H9 (cell line): Measurements from ENCODE around the gene MOB4. TPM values are rescaled to one million over a fixed set of nuclear protein-coding genes. Genes with fewer than 3 reads are reported as not detected.

Experiments used
- DNase-seq: peaks from one replicate; pipeline ENCODE4 v3.0.0-alpha.2; 2017
- H2AFZ ChIP-seq: one replicate; pipeline ENCODE4 v1.6.1; 2013; ENCODE audit warnings: mild to moderate bottlenecking, low read length, control low read depth, moderate library complexity
- H2AK5ac ChIP-seq: 2 replicates; pipeline ENCODE4 v1.6.1; 2013; ENCODE audit warnings: low read length, control low read depth, mixed read lengths; ENCODE audit not compliant: insufficient read length
- H2BK120ac ChIP-seq: one replicate; pipeline ENCODE4 v1.6.1; 2013; ENCODE audit warnings: low read depth, mild to moderate bottlenecking, low read length, control low read depth, inconsistent platforms; ENCODE audit not compliant: poor library complexity, severe bottlenecking
- H2BK12ac ChIP-seq: 2 replicates; pipeline ENCODE4 v1.6.1; 2013; ENCODE audit warnings: low read length, control low read depth, mixed read lengths, low read depth; ENCODE audit not compliant: insufficient read length
- H2BK15ac ChIP-seq: 2 replicates; pipeline ENCODE4 v1.6.1; 2013; ENCODE audit warnings: low read depth, low read length, control low read depth
- H2BK20ac ChIP-seq: one replicate; pipeline ENCODE4 v1.6.1; 2013; ENCODE audit warnings: low read depth, mild to moderate bottlenecking, low read length, control low read depth, inconsistent platforms; ENCODE audit not compliant: poor library complexity, severe bottlenecking
- H2BK5ac ChIP-seq: 2 replicates; pipeline ENCODE4 v1.6.1; 2013; ENCODE audit warnings: low read length, control low read depth, mixed read lengths; ENCODE audit not compliant: insufficient read length
- H3K14ac ChIP-seq: 2 replicates; pipeline ENCODE4 v1.6.1; 2013; ENCODE audit warnings: low read length, control low read depth; ENCODE audit not compliant: insufficient read depth
- H3K18ac ChIP-seq: 2 replicates; pipeline ENCODE4 v1.6.1; 2013; ENCODE audit warnings: low read depth, mild to moderate bottlenecking, mixed read lengths, low read length, control low read depth; ENCODE audit not compliant: insufficient read length
- H3K23ac ChIP-seq: 2 replicates; pipeline ENCODE4 v1.6.1; 2013; ENCODE audit warnings: low read length, control low read depth, mixed read lengths, low read depth; ENCODE audit not compliant: insufficient read length
- H3K23me2 ChIP-seq: 2 replicates; pipeline ENCODE4 v1.6.1; 2013; ENCODE audit warnings: low read depth, mild to moderate bottlenecking, mixed read lengths, low read length, control low read depth; ENCODE audit not compliant: insufficient read length, poor library complexity, severe bottlenecking
- H3K27ac ChIP-seq: 2 replicates; pipeline ENCODE4 v1.5.1; 2013; ENCODE audit warnings: low read length, control low read depth, mixed read lengths, low read depth; ENCODE audit not compliant: insufficient read length
- H3K27me3 ChIP-seq: 2 replicates; pipeline ENCODE4 v1.6.1; 2013; ENCODE audit warnings: low read length, control low read depth, inconsistent platforms; ENCODE audit not compliant: insufficient read depth
- H3K4ac ChIP-seq: 2 replicates; pipeline ENCODE4 v1.6.1; 2013; ENCODE audit warnings: low read depth, mild to moderate bottlenecking, control low read depth, inconsistent platforms, low read length, moderate library complexity
- H3K4me1 ChIP-seq: 2 replicates; pipeline ENCODE4 v1.6.1; 2013; ENCODE audit warnings: low read length, control low read depth, inconsistent platforms; ENCODE audit not compliant: insufficient read depth
- H3K4me2 ChIP-seq: 2 replicates; pipeline ENCODE4 v1.6.1; 2013; ENCODE audit warnings: low read length, control low read depth, mixed read lengths; ENCODE audit not compliant: insufficient read length, insufficient read depth
- H3K56ac ChIP-seq: 2 replicates; pipeline ENCODE4 v1.6.1; 2013; ENCODE audit warnings: low read depth, mild to moderate bottlenecking, mixed read lengths, low read length, control low read depth; ENCODE audit not compliant: insufficient read length
- H3K79me1 ChIP-seq: 2 replicates; pipeline ENCODE4 v1.6.1; 2013; ENCODE audit warnings: low read depth, mild to moderate bottlenecking, moderate library complexity, low read length, control low read depth, inconsistent platforms; ENCODE audit not compliant: insufficient read depth, poor library complexity, severe bottlenecking
- H3K79me2 ChIP-seq: 2 replicates; pipeline ENCODE4 v1.6.1; 2013; ENCODE audit warnings: low read length, control low read depth, inconsistent platforms; ENCODE audit not compliant: insufficient read depth
- H3K9ac ChIP-seq: 2 replicates; pipeline ENCODE4 v1.6.1; 2013; ENCODE audit warnings: low read length, control low read depth, mixed read lengths; ENCODE audit not compliant: insufficient read length; ENCODE audit errors: extremely low read depth
- H3K9me3 ChIP-seq: one replicate; pipeline ENCODE4 v1.6.1; 2013; ENCODE audit warnings: low read depth, low read length, inconsistent platforms; ENCODE audit not compliant: control insufficient read depth
- H3T11ph ChIP-seq: one replicate; pipeline ENCODE4 v1.6.1; 2013; ENCODE audit warnings: mild to moderate bottlenecking, low read length, control low read depth, inconsistent platforms
- H4K20me1 ChIP-seq: one replicate; pipeline ENCODE4 v1.6.1; 2013; ENCODE audit not compliant: control insufficient read depth, insufficient read length, insufficient read depth
- H4K5ac ChIP-seq: 2 replicates; pipeline ENCODE4 v1.6.1; 2013; ENCODE audit warnings: low read depth, mild to moderate bottlenecking, mixed read lengths, low read length, control low read depth; ENCODE audit not compliant: insufficient read length
- H4K8ac ChIP-seq: replicated peaks from 2 replicates; pipeline ENCODE4 v1.6.1; 2013; ENCODE audit warnings: low read length, control low read depth, mixed read lengths, low read depth; ENCODE audit not compliant: insufficient read length
- H4K91ac ChIP-seq: 2 replicates; pipeline ENCODE4 v1.6.1; 2013; ENCODE audit warnings: low read depth, mild to moderate bottlenecking, moderate library complexity, mixed read lengths, low read length, control low read depth; ENCODE audit not compliant: insufficient read length
- H3K27ac Mint-ChIP-seq, 3 experiments: 2 replicates in 2 of 3; 3 replicates in 1 of 3; pipeline ENCODE4 v1.8.0; 2020 to 2021; ENCODE audit warnings: mixed read lengths in 3 of 3, mild to moderate bottlenecking in 1 of 3, moderate library complexity in 1 of 3
- H3K27me3 Mint-ChIP-seq: 2 replicates; pipeline ENCODE4 v1.8.0; 2021; ENCODE audit warnings: low read depth, mild to moderate bottlenecking, moderate library complexity, mixed read lengths
- H3K36me3 Mint-ChIP-seq, 3 experiments: 2 replicates in 2 of 3; 3 replicates in 1 of 3; pipeline ENCODE4 v1.8.0; 2020 to 2021; ENCODE audit warnings: low read depth in 3 of 3, mixed read lengths in 3 of 3; ENCODE audit not compliant: insufficient read depth in 1 of 3
- H3K4me1 Mint-ChIP-seq, 2 experiments: 2 replicates each; pipeline ENCODE4 v1.8.0; 2020; ENCODE audit warnings: mixed read lengths in 2 of 2
- H3K4me3 Mint-ChIP-seq, 2 experiments: 2 replicates in 1 of 2; 3 replicates in 1 of 2; pipeline ENCODE4 v1.8.0; 2020 to 2021; ENCODE audit warnings: mild to moderate bottlenecking in 2 of 2, mixed read lengths in 2 of 2, moderate library complexity in 1 of 2
- H3K9me3 Mint-ChIP-seq, 2 experiments: 2 replicates in 1 of 2; 3 replicates in 1 of 2; pipeline ENCODE4 v1.8.0; 2020; ENCODE audit warnings: mild to moderate bottlenecking in 2 of 2, mixed read lengths in 2 of 2, moderate library complexity in 1 of 2
- WGBS: extraction: QIAGEN DNeasy Blood & Tissue Kit; methylation state at CpG from one replicate; pipeline ENCODE4 v1.1.7; 2013; ENCODE audit warnings: missing lambda C conversion rate, low lambda C conversion rate, mixed read lengths; ENCODE audit not compliant: insufficient read length; ENCODE audit errors: extremely low coverage; 5-methylcytosine and 5-hydroxymethylcytosine counted together
- total RNA-seq: library from RNA; stranded (reverse); gene quantifications from 2 replicates; pipeline ENCODE4 v1.2.1, GENCODE V29; 2021
- TF ChIP-seq, protein P1 (sequence below): fragments of 200-600 bp; sonication (generic); conservative IDR thresholded peaks from 3 replicates; pipeline ENCODE4 v1.8.0; 2021; ENCODE audit warnings: antibody characterized with exemption, mild to moderate bottlenecking

Gene MOB4
- total RNA-seq, 1 experiment from 2014 or later = 57.6 TPM

GRCh38 chr2:197477797-197478196 is 38.1 kb upstream of the MOB4 start:
- Histone ChIP-seq H3K14ac (no peak overlapping the region), H3K23ac (no peak overlapping the region), H4K8ac (no peak overlapping the region), H2BK120ac (no peak overlapping the region), H3K27ac (no peak overlapping the region), H3K4me1 (no peaks in the 10 kb centered on the region), H2AFZ (no peak overlapping the region), H3K27me3 (no peaks in the 10 kb centered on the region), H3K18ac (no peak overlapping the region), H4K5ac (no peak overlapping the region), H3K79me1 (no peaks in the 10 kb centered on the region), H3K9ac (no peak overlapping the region), H4K91ac (no peak overlapping the region), H3K56ac (no peak overlapping the region), H3K4me2 (no peak overlapping the region), H2BK15ac (no peak overlapping the region), H3K9me3 (no peaks in the 10 kb centered on the region), H2BK5ac (no peak overlapping the region), H3T11ph (no peak overlapping the region), H3K79me2 (no peaks in the 10 kb centered on the region), H3K4ac (no peak overlapping the region), H3K23me2 (no peaks in the 10 kb centered on the region), H2BK20ac (no peak overlapping the region), H4K20me1 (no peaks in the 10 kb centered on the region), H2BK12ac (no peak overlapping the region), H2AK5ac (no peak overlapping the region)
- Mint-ChIP-seq H3K4me3 (no peak overlapping the region), H3K9me3 (no peaks in the 10 kb centered on the region), H3K4me1 (no peaks in the 10 kb centered on the region), H3K27ac (no peak overlapping the region; a peak in 1 of 7 replicates), H3K36me3 (peaks cover 2 to 44% (median 16%) of the 10 kb centered on the region in 3 experiments), H3K27me3 (no peaks in the 10 kb centered on the region)
- no peak for DNase-seq
- no CpG with 5 or more reads among the region's 3 CpGs for WGBS
- TF ChIP-seq, protein P1, sequence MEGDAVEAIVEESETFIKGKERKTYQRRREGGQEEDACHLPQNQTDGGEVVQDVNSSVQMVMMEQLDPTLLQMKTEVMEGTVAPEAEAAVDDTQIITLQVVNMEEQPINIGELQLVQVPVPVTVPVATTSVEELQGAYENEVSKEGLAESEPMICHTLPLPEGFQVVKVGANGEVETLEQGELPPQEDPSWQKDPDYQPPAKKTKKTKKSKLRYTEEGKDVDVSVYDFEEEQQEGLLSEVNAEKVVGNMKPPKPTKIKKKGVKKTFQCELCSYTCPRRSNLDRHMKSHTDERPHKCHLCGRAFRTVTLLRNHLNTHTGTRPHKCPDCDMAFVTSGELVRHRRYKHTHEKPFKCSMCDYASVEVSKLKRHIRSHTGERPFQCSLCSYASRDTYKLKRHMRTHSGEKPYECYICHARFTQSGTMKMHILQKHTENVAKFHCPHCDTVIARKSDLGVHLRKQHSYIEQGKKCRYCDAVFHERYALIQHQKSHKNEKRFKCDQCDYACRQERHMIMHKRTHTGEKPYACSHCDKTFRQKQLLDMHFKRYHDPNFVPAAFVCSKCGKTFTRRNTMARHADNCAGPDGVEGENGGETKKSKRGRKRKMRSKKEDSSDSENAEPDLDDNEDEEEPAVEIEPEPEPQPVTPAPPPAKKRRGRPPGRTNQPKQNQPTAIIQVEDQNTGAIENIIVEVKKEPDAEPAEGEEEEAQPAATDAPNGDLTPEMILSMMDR = no peak
